Caco-2 (cell line): ENCODE data around the gene DRC7. TPM values are rescaled to one million over a fixed set of nuclear protein-coding genes. Genes with fewer than 3 reads are reported as not detected.

Experiments
- BruUV-seq: library from RNA; stranded (reverse); fragments of 400-500 nt; replicated peaks from 2 replicates; lab custom pipeline; 2021; lab: Mats Ljungman, UMichigan
- CTCF ChIA-PET: fragments of 300-600 bp; sonication (Branson Sonifier 250); formaldehyde crosslinking; loops from one replicate; lab custom pipeline; 2022; ENCODE audit warnings: antibody characterized with exemption; lab: Charles Lee
- POLR2A ChIA-PET: fragments of 300-600 bp; sonication (Branson Sonifier 250); formaldehyde crosslinking; loops from one replicate; lab custom pipeline; 2022; ENCODE audit warnings: antibody characterized with exemption; lab: Charles Lee
- DNase-seq, 2 experiments: peaks; one replicate each; pipeline versions ENCODE4 v3.0.0 to v3.0.0-alpha.2; 2020 to 2022
- H3K27me3 ChIP-seq: replicated peaks from 2 replicates; pipeline ENCODE4 v1.6.0; 2011; ENCODE audit warnings: low read length; ENCODE audit not compliant: control insufficient read depth, insufficient read depth
- H3K36me3 ChIP-seq: 2 replicates; pipeline ENCODE4 v1.5.1; 2011; ENCODE audit warnings: low read length; ENCODE audit not compliant: control insufficient read depth, insufficient read depth
- H3K4me1 ChIP-seq: fragments of 250-450 bp; sonication (Bioruptor Pico); 2 replicates; pipeline ENCODE4 v1.5.1; 2020; ENCODE audit warnings: mild to moderate bottlenecking
- H3K4me3 ChIP-seq: 2 replicates; pipeline ENCODE4 v1.5.1; 2011; ENCODE audit warnings: low read depth, mild to moderate bottlenecking, control low read depth, low read length
- H3K9me3 ChIP-seq: fragments of 250-450 bp; sonication (Bioruptor Pico); 2 replicates; pipeline ENCODE4 v1.5.1; 2020; ENCODE audit warnings: mild to moderate bottlenecking, moderate library complexity
- H3K27ac Mint-ChIP-seq: one replicate; pipeline ENCODE4 v1.8.0; 2022; ENCODE audit warnings: mixed read lengths; ENCODE audit not compliant: unreplicated experiment
- H3K27me3 Mint-ChIP-seq: one replicate; pipeline ENCODE4 v1.8.0; 2022; ENCODE audit warnings: mixed read lengths; ENCODE audit not compliant: insufficient read depth, unreplicated experiment
- H3K36me3 Mint-ChIP-seq: one replicate; pipeline ENCODE4 v1.8.0; 2022; ENCODE audit warnings: mild to moderate bottlenecking, mixed read lengths; ENCODE audit not compliant: insufficient read depth, unreplicated experiment
- H3K4me1 Mint-ChIP-seq: one replicate; pipeline ENCODE4 v1.8.0; 2022; ENCODE audit warnings: low read depth, mixed read lengths; ENCODE audit not compliant: unreplicated experiment
- H3K4me3 Mint-ChIP-seq: one replicate; pipeline ENCODE4 v1.8.0; 2022; ENCODE audit warnings: mild to moderate bottlenecking, moderate library complexity, mixed read lengths; ENCODE audit not compliant: unreplicated experiment
- H3K9me3 Mint-ChIP-seq: one replicate; pipeline ENCODE4 v1.8.0; 2022; ENCODE audit warnings: mixed read lengths; ENCODE audit not compliant: unreplicated experiment
- intact Hi-C: fragments of 100-400 bp; cut with micrococcal nuclease; formaldehyde crosslinking; loops from one replicate; pipeline ENCODE4 v1.10.0; 2022; ENCODE audit not compliant: unreplicated experiment
- total RNA-seq: library from RNA; stranded (reverse); gene quantifications from 2 replicates; pipeline ENCODE4 v1.2.3, GENCODE V29; 2022
- TF ChIP-seq, protein P1 (sequence below), 2 experiments: fragments of 200-600 bp in 1 of 2; IDR thresholded peaks; 1 replicate in 1 of 2; 2 replicates in 1 of 2; pipeline versions ENCODE4 v1.5.1 to v1.8.0; 2011 to 2022; ENCODE audit warnings: antibody characterized with exemption in 1 of 2, control low read depth in 1 of 2, inconsistent platforms in 1 of 2, low read depth in 1 of 2, low read length in 1 of 2, mild to moderate bottlenecking in 1 of 2, moderate library complexity in 1 of 2; ENCODE audit not compliant: insufficient read depth in 1 of 2, severe bottlenecking in 1 of 2, unreplicated experiment in 1 of 2

The DRC7 gene
- total RNA-seq, 1 experiment from 2014 or later, result 1.1 TPM

DNA sequence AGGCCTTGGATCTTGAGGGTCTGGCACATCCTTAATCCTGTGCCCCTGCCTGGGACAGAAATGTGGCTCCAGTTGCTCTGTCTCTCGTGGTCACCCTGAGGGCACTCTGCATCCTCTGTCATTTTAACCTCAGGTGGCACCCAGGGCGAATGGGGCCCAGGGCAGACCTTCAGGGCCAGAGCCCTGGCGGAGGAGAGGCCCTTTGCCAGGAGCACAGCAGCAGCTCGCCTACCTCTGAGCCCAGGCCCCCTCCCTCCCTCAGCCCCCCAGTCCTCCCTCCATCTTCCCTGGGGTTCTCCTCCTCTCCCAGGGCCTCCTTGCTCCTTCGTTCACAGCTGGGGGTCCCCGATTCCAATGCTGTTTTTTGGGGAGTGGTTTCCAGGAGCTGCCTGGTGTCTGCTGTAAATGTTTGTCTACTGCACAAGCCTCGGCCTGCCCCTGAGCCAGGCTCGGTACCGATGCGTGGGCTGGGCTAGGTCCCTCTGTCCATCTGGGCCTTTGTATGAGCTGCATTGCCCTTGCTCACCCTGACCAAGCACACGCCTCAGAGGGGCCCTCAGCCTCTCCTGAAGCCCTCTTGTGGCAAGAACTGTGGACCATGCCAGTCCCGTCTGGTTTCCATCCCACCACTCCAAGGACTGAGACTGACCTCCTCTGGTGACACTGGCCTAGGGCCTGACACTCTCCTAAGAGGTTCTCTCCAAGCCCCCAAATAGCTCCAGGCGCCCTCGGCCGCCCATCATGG, 30.5 kb upstream of the DRC7 start:
- H3K36me3 ChIP-seq, result peaks cover 12% of the 10 kb centered on the region
- H3K4me1 ChIP-seq, result peaks cover 7% of the 10 kb centered on the region
- no peak overlapping the region for H3K27ac Mint-ChIP-seq
- H3K9me3 Mint-ChIP-seq, result no peaks in the 10 kb centered on the region
- ChIA-PET POLR2A (no interaction called here), CTCF (interaction anchor here (0.7 to 1.4 kb wide), 3 partner anchors 14 to 214 kb away, joined by 3 to 6 read pairs (median 4); no protein-coding TSS in a partner anchor)
- TSS peak; percentile 81 for BruUV-seq
- no peaks in the 10 kb centered on the region for H3K27me3 ChIP-seq
- no peaks in the 10 kb centered on the region for H3K9me3 ChIP-seq
- DNase-seq, result no peak
- no peak overlapping the region for H3K4me3 ChIP-seq
- H3K4me3 Mint-ChIP-seq, result no peak overlapping the region
- H3K27me3 Mint-ChIP-seq, result no peaks in the 10 kb centered on the region
- H3K4me1 Mint-ChIP-seq, result no peaks in the 10 kb centered on the region
- H3K36me3 Mint-ChIP-seq, result peaks cover 18% of the 10 kb centered on the region
- intact Hi-C loops, result no loop called here
- TF ChIP-seq, protein P1, sequence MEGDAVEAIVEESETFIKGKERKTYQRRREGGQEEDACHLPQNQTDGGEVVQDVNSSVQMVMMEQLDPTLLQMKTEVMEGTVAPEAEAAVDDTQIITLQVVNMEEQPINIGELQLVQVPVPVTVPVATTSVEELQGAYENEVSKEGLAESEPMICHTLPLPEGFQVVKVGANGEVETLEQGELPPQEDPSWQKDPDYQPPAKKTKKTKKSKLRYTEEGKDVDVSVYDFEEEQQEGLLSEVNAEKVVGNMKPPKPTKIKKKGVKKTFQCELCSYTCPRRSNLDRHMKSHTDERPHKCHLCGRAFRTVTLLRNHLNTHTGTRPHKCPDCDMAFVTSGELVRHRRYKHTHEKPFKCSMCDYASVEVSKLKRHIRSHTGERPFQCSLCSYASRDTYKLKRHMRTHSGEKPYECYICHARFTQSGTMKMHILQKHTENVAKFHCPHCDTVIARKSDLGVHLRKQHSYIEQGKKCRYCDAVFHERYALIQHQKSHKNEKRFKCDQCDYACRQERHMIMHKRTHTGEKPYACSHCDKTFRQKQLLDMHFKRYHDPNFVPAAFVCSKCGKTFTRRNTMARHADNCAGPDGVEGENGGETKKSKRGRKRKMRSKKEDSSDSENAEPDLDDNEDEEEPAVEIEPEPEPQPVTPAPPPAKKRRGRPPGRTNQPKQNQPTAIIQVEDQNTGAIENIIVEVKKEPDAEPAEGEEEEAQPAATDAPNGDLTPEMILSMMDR (IDR thresholded peaks at IDR 0.05; ENCODE audit: insufficient read depth in 1 of 2, low read depth in 1 of 2, low read length in 1 of 2, severe bottlenecking in 1 of 2, unreplicated experiment in 1 of 2), result peak in 1 of 2 experiments; percentile 36

DNA sequence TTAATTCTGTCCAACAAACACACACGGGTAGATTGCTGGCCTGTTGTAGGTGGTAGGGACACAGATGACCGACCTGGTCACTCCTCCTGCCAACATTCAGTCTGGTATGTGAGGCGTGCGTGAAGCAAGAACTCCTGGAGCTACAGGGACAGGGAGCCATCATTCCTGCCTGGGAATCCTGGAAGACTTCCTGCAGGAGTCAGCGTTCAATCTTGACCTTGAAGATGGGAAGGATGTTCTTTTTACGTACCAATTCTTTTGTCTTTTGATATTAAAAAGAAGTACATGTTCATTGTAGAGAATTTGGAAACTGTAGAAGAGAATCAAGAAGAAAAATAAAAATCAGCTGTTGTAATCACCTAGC, 30.0 kb upstream of the DRC7 start:
- Mint-ChIP-seq H3K4me3 (no peak overlapping the region), H3K36me3 (peaks cover 18% of the 10 kb centered on the region), H3K27me3 (no peaks in the 10 kb centered on the region), H3K27ac (no peak overlapping the region), H3K4me1 (no peaks in the 10 kb centered on the region), H3K9me3 (no peaks in the 10 kb centered on the region)
- H3K4me3 ChIP-seq, result no peak overlapping the region
- ChIA-PET POLR2A (no interaction called here), CTCF (interaction anchor here (0.7 to 1.4 kb wide), 3 partner anchors 15 to 214 kb away, joined by 3 to 6 read pairs (median 4); no protein-coding TSS in a partner anchor)
- peaks cover 7% of the 10 kb centered on the region for H3K4me1 ChIP-seq
- H3K36me3 ChIP-seq, result peaks cover 11% of the 10 kb centered on the region
- H3K9me3 ChIP-seq, result no peaks in the 10 kb centered on the region
- no peaks in the 10 kb centered on the region for H3K27me3 ChIP-seq
- intact Hi-C loops, result loop anchor here (5.0 kb wide), 2 partner anchors 38 to 73 kb away; partner anchors contain the start of gene KATNB1
- DNase-seq, result no peak
- TF ChIP-seq, protein P1 (IDR thresholded peaks at IDR 0.05; ENCODE audit: insufficient read depth in 1 of 2, low read depth in 1 of 2, low read length in 1 of 2, severe bottlenecking in 1 of 2, unreplicated experiment in 1 of 2), result no peak
- no TSS peak for BruUV-seq

DNA sequence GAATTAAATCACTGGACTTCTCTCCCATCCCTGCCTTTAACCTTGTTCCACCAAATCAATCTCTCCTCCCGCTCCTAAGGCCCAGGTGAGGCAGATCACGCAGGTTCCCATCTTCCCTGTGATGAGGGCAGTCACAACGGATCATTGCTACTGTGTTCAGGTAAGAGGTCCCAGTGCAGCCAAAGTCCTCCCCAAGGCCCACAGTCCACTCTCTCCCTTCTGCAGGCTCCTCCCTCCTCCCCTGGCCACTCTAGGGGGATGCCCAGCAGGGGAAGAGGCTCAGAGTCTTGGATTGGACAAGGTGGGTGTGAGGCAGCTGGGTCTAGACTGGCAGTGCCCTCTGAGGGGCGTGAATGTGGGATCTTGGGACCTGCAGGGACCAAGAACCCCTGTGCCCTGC, 29.1 kb upstream of the DRC7 start:
- BruUV-seq, result no TSS peak
- Mint-ChIP-seq H3K36me3 (peaks cover 18% of the 10 kb centered on the region), H3K27ac (no peak overlapping the region), H3K4me1 (no peaks in the 10 kb centered on the region), H3K27me3 (no peaks in the 10 kb centered on the region), H3K9me3 (no peaks in the 10 kb centered on the region), H3K4me3 (no peak overlapping the region)
- no peak for DNase-seq
- intact Hi-C loops, result loop anchor here (5.0 kb wide), 2 partner anchors 37 to 72 kb away; partner anchors contain the start of gene KATNB1
- TF ChIP-seq, protein P1 (IDR thresholded peaks at IDR 0.05; ENCODE audit: insufficient read depth in 1 of 2, low read depth in 1 of 2, low read length in 1 of 2, severe bottlenecking in 1 of 2, unreplicated experiment in 1 of 2), result no peak
- ChIA-PET POLR2A (no interaction called here), CTCF (no interaction called here)
- Histone ChIP-seq H3K9me3 (no peaks in the 10 kb centered on the region), H3K27me3 (no peaks in the 10 kb centered on the region), H3K4me3 (no peak overlapping the region), H3K4me1 (peaks cover 7% of the 10 kb centered on the region), H3K36me3 (peaks cover 9% of the 10 kb centered on the region)
